GM21723 (cell line): Measurements from ENCODE around the gene BRK1.
"Not testable (repeated sequence)": the region's sequence is repeated elsewhere in the genome, so short reads cannot be mapped to it uniquely, and the experiment has no call there.

Experiments used
- ATAC-seq: cut with Tn5 transposase; IDR thresholded peaks from one replicate; pipeline ENCODE4 v1.9.1; 2021; ENCODE audit warnings: mild to moderate bottlenecking, moderate library complexity; ENCODE audit not compliant: unreplicated experiment

The BRK1 gene

GRCh38 chr3:10176150-10176549, 60.7 kb downstream of the BRK1 start:
- ATAC-seq: not testable (repeated sequence)
